HEK293T (cell line): ENCODE measurements around the gene CDH4.

Experiments used
- ARNT ChIP-seq: fragments of 450-650 bp; IDR thresholded peaks from 2 replicates; pipeline ENCODE4 v1.6.1; 2017; ENCODE audit warnings: mild to moderate bottlenecking
- BHLHE40 ChIP-seq: fragments of 450-650 bp; IDR thresholded peaks from 2 replicates; pipeline ENCODE4 v1.6.1; 2016; ENCODE audit warnings: mild to moderate bottlenecking, moderate library complexity, borderline replicate concordance
- PKNOX1 ChIP-seq: fragments of 450-650 bp; IDR thresholded peaks from 2 replicates; pipeline ENCODE4 v1.6.1; 2016

DNA sequence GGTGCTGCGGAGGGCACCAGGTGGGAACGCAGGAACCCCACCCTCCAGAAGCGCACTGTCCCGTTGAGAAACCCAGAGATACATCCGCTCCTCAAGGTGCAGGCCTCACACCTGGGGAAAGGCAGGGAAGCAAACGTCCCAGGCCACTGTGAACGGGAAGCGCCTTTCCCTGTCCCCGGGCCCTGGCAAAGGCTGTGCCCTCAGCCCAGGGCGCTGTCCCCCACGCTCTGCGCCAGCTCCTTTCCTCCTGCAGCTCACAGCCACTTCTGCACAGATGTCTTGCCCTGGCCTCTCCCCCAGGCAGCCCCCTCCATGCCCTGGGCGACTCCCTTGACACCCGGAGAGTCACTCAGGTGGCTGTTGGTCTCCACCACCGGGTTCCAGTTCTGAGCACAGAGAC, 609.8 kb downstream of the CDH4 start:
- TF ChIP-seq ARNT: no peak
- no peak for TF ChIP-seq PKNOX1
- no peak for TF ChIP-seq BHLHE40
